K562 (cell line): Measurements from ENCODE around the gene FKBP2. TPM values are rescaled to one million over a fixed set of nuclear protein-coding genes. Genes with fewer than 3 reads are reported as not detected.

Experiments used
- ATAC-seq: fragments of 200-7000 bp; cut with Tn5 transposase; 3 replicates; pipeline ENCODE4 v1.9.1; 2020; ENCODE audit warnings: moderate library complexity
- BruUV-seq: library from RNA; stranded (reverse); fragments of 400-500 nt; replicated peaks from 2 replicates; lab custom pipeline; 2021; lab: Mats Ljungman, UMichigan
- CTCF ChIA-PET: fragments of 300-600 bp; formaldehyde crosslinking; extraction: SDS; loops from one replicate; lab custom pipeline; 2021; ENCODE audit warnings: low intra/inter-chr PET ratio; lab: Yijun Ruan, JAX
- POLR2A ChIA-PET: fragments of 300-600, 350-650 bp; sonication (Branson Sonifier 250); formaldehyde crosslinking; extraction: SDS; loops from one replicate; lab custom pipeline; 2021; ENCODE audit warnings: antibody characterized with exemption, inconsistent platforms; lab: Yijun Ruan, JAX
- DNase-seq, 4 experiments: peaks; one replicate each; pipeline versions ENCODE4 v3.0.0 to v3.0.0-alpha.2; 2011 to 2018; ENCODE audit warnings: low spot score in 3 of 4, mixed read lengths in 3 of 4; ENCODE audit errors: extremely low read depth in 1 of 4
- FAIRE-seq: peaks from 2 replicates; lab custom pipeline; 2011; peaks lifted over from hg19 to GRCh38; lab: Jason Lieb, UNC
- H2AFZ ChIP-seq: 2 replicates; pipeline ENCODE4 v1.6.0; 2011; ENCODE audit warnings: low read depth, low read length, control low read depth, inconsistent platforms
- H3K27ac ChIP-seq: fragments of 200-600 bp; 3 replicates; pipeline ENCODE4 v1.8.0; 2011; ENCODE audit warnings: low read depth, mild to moderate bottlenecking, control low read depth, inconsistent platforms, low read length, moderate library complexity, mixed read lengths; ENCODE audit errors: extremely low read depth
- H3K27me3 ChIP-seq, 2 experiments: fragments of 300-600 bp in 1 of 2; 2 replicates in 1 of 2; 3 replicates in 1 of 2; pipeline versions ENCODE4 v1.6.0 to v1.8.0; 2011; ENCODE audit warnings: inconsistent platforms in 2 of 2, low read length in 2 of 2, mild to moderate bottlenecking in 1 of 2, mixed read lengths in 1 of 2, moderate library complexity in 1 of 2; ENCODE audit not compliant: control insufficient read depth in 2 of 2, insufficient read depth in 2 of 2
- H3K36me3 ChIP-seq: fragments of 300-600 bp; 3 replicates; pipeline ENCODE4 v1.8.0; 2011; ENCODE audit warnings: mild to moderate bottlenecking, low read length, inconsistent platforms; ENCODE audit not compliant: control insufficient read depth, insufficient read depth
- H3K4me1 ChIP-seq, 2 experiments: fragments of 200-600 bp in 1 of 2; replicated peaks in 1 of 2; 2 replicates in 1 of 2; 3 replicates in 1 of 2; pipeline versions ENCODE4 v1.5.1 to v1.8.0; 2011; ENCODE audit warnings: inconsistent platforms in 2 of 2, low read length in 2 of 2, mild to moderate bottlenecking in 1 of 2, mixed read lengths in 1 of 2, moderate library complexity in 1 of 2; ENCODE audit not compliant: control insufficient read depth in 2 of 2, insufficient read depth in 2 of 2
- H3K4me2 ChIP-seq: 2 replicates; pipeline ENCODE4 v1.6.1; 2011; ENCODE audit warnings: low read length, control low read depth, inconsistent platforms, mixed read lengths; ENCODE audit not compliant: insufficient read depth
- H3K4me3 ChIP-seq: fragments of 200-600 bp; sonication (generic), shearing (Covaris generic); 2 replicates; pipeline ENCODE4 v1.5.1; 2016; ENCODE audit warnings: control low read depth, inconsistent platforms
- H3K79me2 ChIP-seq: fragments of 200-600 bp; 3 replicates; pipeline ENCODE4 v1.8.0; 2011; ENCODE audit warnings: low read length, inconsistent platforms; ENCODE audit not compliant: control insufficient read depth, insufficient read depth
- H3K9ac ChIP-seq, 2 experiments: 2 replicates each; pipeline versions ENCODE4 v1.6.0 to v1.6.1; 2011; ENCODE audit warnings: low read depth in 2 of 2, low read length in 2 of 2, control low read depth in 1 of 2, inconsistent platforms in 1 of 2, mild to moderate bottlenecking in 1 of 2, mixed read lengths in 1 of 2; ENCODE audit not compliant: insufficient read depth in 1 of 2
- H3K9me1 ChIP-seq: one replicate; pipeline ENCODE4 v1.6.0; 2011; ENCODE audit warnings: inconsistent platforms, mild to moderate bottlenecking, low read length, moderate library complexity; ENCODE audit not compliant: control insufficient read depth, insufficient read depth
- H3K9me3 ChIP-seq: replicated peaks from 2 replicates; pipeline ENCODE4 v1.5.1; 2011; ENCODE audit warnings: low read depth, low read length, inconsistent platforms; ENCODE audit not compliant: control insufficient read depth, insufficient read depth
- H4K20me1 ChIP-seq: replicated peaks from 2 replicates; pipeline ENCODE4 v1.6.1; 2011; ENCODE audit warnings: low read length, inconsistent platforms, mixed read lengths; ENCODE audit not compliant: control insufficient read depth, insufficient read depth
- BDP1 ChIP-seq: IDR thresholded peaks from 3 replicates; pipeline ENCODE4 v1.6.1; 2011; ENCODE audit not compliant: insufficient read length, insufficient read depth
- CBX3 ChIP-seq, 2 experiments: IDR thresholded peaks; 1 replicate in 1 of 2; 2 replicates in 1 of 2; pipeline ENCODE4 v1.6.1; 2012; ENCODE audit warnings: inconsistent platforms in 2 of 2, low read length in 2 of 2, borderline replicate concordance in 1 of 2, control low read depth in 1 of 2
- ELK3 ChIP-seq: fragments of 450-650 bp; formaldehyde crosslinking; IDR thresholded peaks from 2 replicates; pipeline ENCODE4 v1.4.0; 2020; ENCODE audit warnings: mild to moderate bottlenecking
- POLR2A ChIP-seq: fragments of 450-650 bp; conservative IDR thresholded peaks from 2 replicates; pipeline ENCODE4 v1.6.1; 2016
- POLR2AphosphoS5 ChIP-seq: IDR thresholded peaks from 2 replicates; pipeline ENCODE4 v1.6.1; 2011; ENCODE audit warnings: mild to moderate bottlenecking, low read depth, low read length, moderate library complexity; ENCODE audit not compliant: control insufficient read depth, insufficient read depth
- U2AF1 ChIP-seq: fragments of 200-400 bp; formaldehyde crosslinking; optimal IDR thresholded peaks from 2 replicates; pipeline ENCODE3; 2017; ENCODE audit warnings: mild to moderate bottlenecking, low read depth, low read length, moderate library complexity
- USF2 ChIP-seq: sonication (generic); formaldehyde crosslinking; IDR thresholded peaks from 2 replicates; pipeline ENCODE4 v1.5.0; 2020; ENCODE audit warnings: missing genetic modification reagents
- ZBTB33 ChIP-seq: sonication (generic); formaldehyde crosslinking; IDR thresholded peaks from 2 replicates; pipeline ENCODE4 v1.8.1; 2023; ENCODE audit warnings: mild to moderate bottlenecking, missing genetic modification reagents
- ZNF561 ChIP-seq: fragments of 450-650 bp; formaldehyde crosslinking; conservative IDR thresholded peaks from 2 replicates; pipeline ENCODE4 v1.4.0; 2020; ENCODE audit warnings: mild to moderate bottlenecking, moderate library complexity
- WGBS: fragments of 100-300 bp; shearing (Covaris generic); methylation state at CpG from one replicate; pipeline ENCODE4 v1.1.6; 2016; ENCODE audit warnings: low coverage, mixed read lengths; ENCODE audit not compliant: insufficient coverage; ENCODE audit errors: missing lambda C conversion rate; 5-methylcytosine and 5-hydroxymethylcytosine counted together
- in situ Hi-C: fragments of 300-500 bp; cut with MboI; formaldehyde crosslinking; loops from 4 replicates; pipeline ENCODE4 v1.15.0; 2018; ENCODE audit warnings: inconsistent platforms, mixed read lengths
- intact Hi-C: fragments of 100-400 bp; cut with micrococcal nuclease; formaldehyde crosslinking; loops from 2 replicates; pipeline ENCODE4 v1.14.2; 2022
- polyA plus RNA-seq, 8 experiments: library from polyadenylated mRNA; depleted of rRNA in 4 of 8; stranded (reverse) in 5 of 8; unstranded in 3 of 8; fragments of >200 nt; fragmentation: Nextera tagmentation in 2 of 8; fragmentation: Illumina TruSeq in 1 of 8; extraction: Ambion mirVana in 2 of 8; extraction: Trizol in 1 of 8; gene quantifications; 2 replicates each; pipeline versions ENCODE4 v1.2.1 to v1.2.3, GENCODE V29; 2011 to 2014; ENCODE audit warnings: inconsistent platforms in 1 of 8, missing spikeins in 1 of 8
- total RNA-seq, 7 experiments: library from RNA; depleted of rRNA in 6 of 7; stranded (reverse); fragments of >200 nt in 6 of 7; fragmentation: Illumina TruSeq in 2 of 7; extraction: Trizol in 2 of 7; gene quantifications; 2 replicates each; pipeline versions ENCODE4 v1.2.1 to v1.2.3, GENCODE V29; 2011 to 2021; ENCODE audit warnings: low replicate concordance in 1 of 7
- TF ChIP-seq, protein P1 (sequence below): IDR thresholded peaks from 2 replicates; pipeline ENCODE4 v1.6.1; 2016; ENCODE audit warnings: missing genetic modification characterization, missing compliant biosample characterization
- TF ChIP-seq, protein P2 (sequence below): fragments of 450-650 bp; IDR thresholded peaks from one replicate; pipeline ENCODE4 v1.6.1; 2018; ENCODE audit warnings: mild to moderate bottlenecking, moderate library complexity; ENCODE audit not compliant: partially characterized antibody
- TF ChIP-seq, protein P3 (sequence below): fragments of 250-450 bp; sonication (Bioruptor Pico); IDR thresholded peaks from 2 replicates; pipeline ENCODE4 v1.8.0; 2022; ENCODE audit warnings: moderate library complexity, mild to moderate bottlenecking, inconsistent platforms

Gene FKBP2
- total and polyA plus RNA-seq, 9 of the 15 experiments (the other 6 are each of a cell fraction or from before 2014, with no cell fraction given): 3.5 to 151 (median 58.1) TPM

DNA sequence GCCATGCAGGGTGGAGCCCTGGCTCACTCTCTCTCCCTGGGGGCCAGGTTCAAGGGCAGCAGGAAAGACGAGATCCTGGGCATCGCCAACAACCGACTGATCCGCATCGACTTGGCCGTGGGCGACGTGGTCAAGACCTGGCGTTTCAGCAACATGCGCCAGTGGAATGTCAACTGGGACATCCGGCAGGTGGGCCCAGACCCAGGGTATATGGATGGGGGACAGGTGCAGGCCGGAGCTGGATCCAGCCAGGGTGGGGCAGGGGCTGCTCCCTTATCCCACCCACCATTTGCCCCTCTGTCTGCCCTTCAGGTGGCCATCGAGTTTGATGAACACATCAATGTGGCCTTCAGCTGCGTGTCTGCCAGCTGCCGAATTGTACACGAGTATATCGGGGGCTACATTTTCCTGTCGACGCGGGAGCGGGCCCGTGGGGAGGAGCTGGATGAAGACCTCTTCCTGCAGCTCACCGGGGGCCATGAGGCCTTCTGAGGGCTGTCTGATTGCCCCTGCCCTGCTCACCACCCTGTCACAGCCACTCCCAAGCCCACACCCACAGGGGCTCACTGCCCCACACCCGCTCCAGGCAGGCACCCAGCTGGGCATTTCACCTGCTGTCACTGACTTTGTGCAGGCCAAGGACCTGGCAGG lies 17.8 kb upstream of the FKBP2 start:
- Histone ChIP-seq H3K27me3 (no peaks in the 10 kb centered on the region), H2AFZ (no peak overlapping the region), H4K20me1 (no peaks in the 10 kb centered on the region), H3K9me3 (no peaks in the 10 kb centered on the region), H3K4me3 (no peak overlapping the region), H3K4me2 (no peak overlapping the region), H3K27ac (no peak overlapping the region; the same call in 2 of the 3 replicates), H3K36me3 (peaks cover 61% of the 10 kb centered on the region), H3K9me1 (peaks cover 5% of the 10 kb centered on the region), H3K4me1 (peaks cover 0 to 62% of the 10 kb centered on the region in 2 experiments; a peak in 3 of 5 replicates), H3K79me2 (peaks cover 30% of the 10 kb centered on the region), H3K9ac (peak overlapping the region in 1 of 2 experiments; percentile 53; a peak in 2 of 4 replicates)
- in situ Hi-C loops (no loop called here), intact Hi-C loops (no loop called here)
- ATAC-seq: no peak
- BruUV-seq: TSS peak; percentile 30
- POLR2A ChIA-PET: interaction anchor here (0.8 to 6.3 kb wide), 8 partner anchors 8 to 37 kb away, joined by 3 to 77 read pairs (median 4); partner anchors contain the start of genes FERMT3 and STIP1
- 92% methylated on average over 21 of the region's 24 CpGs for WGBS
- FAIRE-seq: no peak
- no peak for DNase-seq
- CTCF ChIA-PET: no interaction called here
- TF ChIP-seq U2AF1 (no peak), BDP1 (no peak), ZNF561 (no peak), CBX3 (IDR thresholded peaks at IDR 0.05; ENCODE audit: borderline replicate concordance in 1 of 2, low read length in 2 of 2) (no peak), ZBTB33 (CRISPR knock-in tag) (peak; percentile 72), POLR2AphosphoS5 (0 out of 2 replicates have a peak, but pooled peaks have one; percentile 12), POLR2A (peak; percentile 71), USF2 (no peak), ELK3 (CRISPR knock-in tag) (no peak)
- TF ChIP-seq, protein P1, sequence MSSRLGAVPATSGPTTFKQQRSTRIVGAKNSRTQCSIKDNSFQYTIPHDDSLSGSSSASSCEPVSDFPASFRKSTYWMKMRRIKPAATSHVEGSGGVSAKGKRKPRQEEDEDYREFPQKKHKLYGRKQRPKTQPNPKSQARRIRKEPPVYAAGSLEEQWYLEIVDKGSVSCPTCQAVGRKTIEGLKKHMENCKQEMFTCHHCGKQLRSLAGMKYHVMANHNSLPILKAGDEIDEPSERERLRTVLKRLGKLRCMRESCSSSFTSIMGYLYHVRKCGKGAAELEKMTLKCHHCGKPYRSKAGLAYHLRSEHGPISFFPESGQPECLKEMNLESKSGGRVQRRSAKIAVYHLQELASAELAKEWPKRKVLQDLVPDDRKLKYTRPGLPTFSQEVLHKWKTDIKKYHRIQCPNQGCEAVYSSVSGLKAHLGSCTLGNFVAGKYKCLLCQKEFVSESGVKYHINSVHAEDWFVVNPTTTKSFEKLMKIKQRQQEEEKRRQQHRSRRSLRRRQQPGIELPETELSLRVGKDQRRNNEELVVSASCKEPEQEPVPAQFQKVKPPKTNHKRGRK (tag): no peak
- TF ChIP-seq, protein P2, sequence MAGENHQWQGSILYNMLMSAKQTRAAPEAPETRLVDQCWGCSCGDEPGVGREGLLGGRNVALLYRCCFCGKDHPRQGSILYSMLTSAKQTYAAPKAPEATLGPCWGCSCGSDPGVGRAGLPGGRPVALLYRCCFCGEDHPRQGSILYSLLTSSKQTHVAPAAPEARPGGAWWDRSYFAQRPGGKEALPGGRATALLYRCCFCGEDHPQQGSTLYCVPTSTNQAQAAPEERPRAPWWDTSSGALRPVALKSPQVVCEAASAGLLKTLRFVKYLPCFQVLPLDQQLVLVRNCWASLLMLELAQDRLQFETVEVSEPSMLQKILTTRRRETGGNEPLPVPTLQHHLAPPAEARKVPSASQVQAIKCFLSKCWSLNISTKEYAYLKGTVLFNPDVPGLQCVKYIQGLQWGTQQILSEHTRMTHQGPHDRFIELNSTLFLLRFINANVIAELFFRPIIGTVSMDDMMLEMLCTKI: no peak
- TF ChIP-seq, protein P3, sequence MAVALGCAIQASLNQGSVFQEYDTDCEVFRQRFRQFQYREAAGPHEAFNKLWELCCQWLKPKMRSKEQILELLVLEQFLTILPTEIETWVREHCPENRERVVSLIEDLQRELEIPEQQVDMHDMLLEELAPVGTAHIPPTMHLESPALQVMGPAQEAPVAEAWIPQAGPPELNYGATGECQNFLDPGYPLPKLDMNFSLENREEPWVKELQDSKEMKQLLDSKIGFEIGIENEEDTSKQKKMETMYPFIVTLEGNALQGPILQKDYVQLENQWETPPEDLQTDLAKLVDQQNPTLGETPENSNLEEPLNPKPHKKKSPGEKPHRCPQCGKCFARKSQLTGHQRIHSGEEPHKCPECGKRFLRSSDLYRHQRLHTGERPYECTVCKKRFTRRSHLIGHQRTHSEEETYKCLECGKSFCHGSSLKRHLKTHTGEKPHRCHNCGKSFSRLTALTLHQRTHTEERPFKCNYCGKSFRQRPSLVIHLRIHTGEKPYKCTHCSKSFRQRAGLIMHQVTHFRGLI (CRISPR knock-in tag): no peak
